A549 treated with AZD9567 at 1 μM for 4 hours (cell line): Measurements from ENCODE around the gene ALLC. TPM values are rescaled to one million over a fixed set of nuclear protein-coding genes. Genes with fewer than 3 reads are reported as not detected.

Source experiments
- total RNA-seq: library from RNA; stranded (reverse); fragments of 200-300 nt; extraction: Qiagen RNA extraction; gene quantifications from 5 replicates; pipeline ENCODE4 v1.2.3, GENCODE V29; 2022; ENCODE audit not compliant: insufficient read depth

The ALLC gene
- total RNA-seq: 0.08 to 0.21 TPM in 2 of 5 replicates, not detected in the others

DNA sequence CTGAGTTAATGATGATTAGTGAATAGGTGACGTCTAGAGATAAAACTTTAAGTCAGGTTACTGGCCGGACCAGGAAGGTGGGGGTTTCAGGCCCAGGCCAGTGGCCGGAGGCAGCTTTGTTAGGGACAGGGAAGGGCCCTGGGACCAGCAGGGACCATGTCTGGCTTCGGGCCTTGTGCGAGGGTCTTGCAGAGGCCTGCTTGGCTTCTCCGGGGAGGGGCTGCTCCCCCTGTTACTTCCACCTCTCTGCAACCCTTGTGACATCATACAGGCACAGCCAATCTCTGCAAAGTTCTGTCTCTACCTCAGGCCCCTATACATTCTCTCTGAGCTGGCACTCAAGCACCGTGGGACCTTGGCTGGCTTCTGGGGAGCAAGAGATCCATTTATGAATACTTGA, at the start of gene ALLC:
ALLC (plus strand) TSS at position 320 of the 400 bp plus-strand sequence. CDS start 12,958 bp downstream, outside the sequence.

DNA sequence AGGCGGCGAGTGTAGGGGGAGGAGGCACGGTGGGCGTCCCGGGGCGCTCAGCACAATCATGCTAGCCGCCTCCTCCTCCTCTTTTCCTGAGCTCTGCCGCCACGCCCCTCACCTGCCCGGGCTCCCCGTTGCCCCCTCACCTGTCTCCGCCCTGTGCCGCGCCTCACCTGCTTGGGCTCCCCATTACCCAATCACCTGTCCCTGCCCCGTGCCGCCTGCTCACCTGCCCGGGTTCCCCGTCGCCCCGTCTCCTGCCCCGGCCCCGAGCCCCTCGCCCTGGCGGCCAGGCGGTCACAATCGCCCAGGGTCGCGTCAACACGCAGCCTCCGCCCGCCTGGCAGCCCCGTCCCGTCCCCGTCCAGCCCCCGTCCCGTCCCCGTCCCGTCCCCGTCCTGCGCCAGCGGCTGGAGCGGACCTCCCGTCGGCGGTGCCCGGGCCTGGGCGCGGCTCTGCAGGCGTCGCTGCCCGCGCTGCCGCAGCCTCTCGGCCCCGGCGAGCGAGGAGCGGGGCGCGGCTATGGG, 45.3 kb downstream of the ALLC start, which contains the start of gene DCDC2C:
DCDC2C (plus strand) TSS at position 340 of the 521 bp plus-strand sequence; CDS start at position 517, 177 bp downstream.

Other genes starting within 250 kb of the ALLC start
- 55.0 to 63.4 TPM (median 61.9 TPM) in 5 replicates for gene ADI1, start 138.7 kb upstream of the ALLC start, total RNA-seq
- gene RNASEH1, start 99.9 kb upstream of the ALLC start, total RNA-seq: 49.2 to 54.3 TPM (median 52.9 TPM) in 5 replicates
- gene RPS7, start 82.9 kb upstream of the ALLC start, total RNA-seq: 2,754 to 3,123 TPM (median 2,919 TPM) in 5 replicates
- gene COLEC11, start 63.1 kb upstream of the ALLC start, total RNA-seq: 0.38 to 0.70 TPM (median 0.54 TPM) in 4 of 5 replicates, not detected in the other
- gene DCDC2C, start 45.4 kb downstream of the ALLC start, total RNA-seq: 0.25 to 0.57 TPM (median 0.39 TPM) in 4 of 5 replicates, not detected in the other